ENCODE results near the gene BNIP5.

The BNIP5 gene

DNA sequence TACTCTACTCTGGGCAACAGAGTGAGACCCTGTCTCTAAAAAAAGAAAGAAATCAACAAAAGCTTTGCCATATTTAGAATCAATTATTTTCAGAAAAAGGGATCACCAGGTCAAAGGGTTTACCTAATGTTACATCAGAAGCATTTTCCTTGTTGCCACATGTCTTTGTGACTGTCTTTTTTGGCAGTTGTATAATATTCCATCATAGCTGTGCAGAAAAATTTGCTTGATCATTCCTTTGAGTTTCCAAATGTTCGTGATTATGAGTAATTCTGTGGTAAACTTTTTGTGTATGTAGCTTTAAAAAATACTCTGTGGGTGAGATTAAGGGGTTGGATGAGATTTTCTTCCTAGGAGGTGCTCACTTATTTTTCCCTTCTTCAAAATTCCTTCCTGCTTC is 40.4 kb downstream of the BNIP5 start:
- DNase-seq (ENCODE audit: low read depth, low spot score): no peak
- CTCF ChIA-PET: interaction anchor here (0.8 to 22.2 kb wide), 5 partner anchors 13 to 61 kb away, joined by 3 to 405 read pairs (median 11); no protein-coding TSS in a partner anchor
- POLR2A ChIA-PET: no interaction called here
- TF ChIP-seq, protein P1, sequence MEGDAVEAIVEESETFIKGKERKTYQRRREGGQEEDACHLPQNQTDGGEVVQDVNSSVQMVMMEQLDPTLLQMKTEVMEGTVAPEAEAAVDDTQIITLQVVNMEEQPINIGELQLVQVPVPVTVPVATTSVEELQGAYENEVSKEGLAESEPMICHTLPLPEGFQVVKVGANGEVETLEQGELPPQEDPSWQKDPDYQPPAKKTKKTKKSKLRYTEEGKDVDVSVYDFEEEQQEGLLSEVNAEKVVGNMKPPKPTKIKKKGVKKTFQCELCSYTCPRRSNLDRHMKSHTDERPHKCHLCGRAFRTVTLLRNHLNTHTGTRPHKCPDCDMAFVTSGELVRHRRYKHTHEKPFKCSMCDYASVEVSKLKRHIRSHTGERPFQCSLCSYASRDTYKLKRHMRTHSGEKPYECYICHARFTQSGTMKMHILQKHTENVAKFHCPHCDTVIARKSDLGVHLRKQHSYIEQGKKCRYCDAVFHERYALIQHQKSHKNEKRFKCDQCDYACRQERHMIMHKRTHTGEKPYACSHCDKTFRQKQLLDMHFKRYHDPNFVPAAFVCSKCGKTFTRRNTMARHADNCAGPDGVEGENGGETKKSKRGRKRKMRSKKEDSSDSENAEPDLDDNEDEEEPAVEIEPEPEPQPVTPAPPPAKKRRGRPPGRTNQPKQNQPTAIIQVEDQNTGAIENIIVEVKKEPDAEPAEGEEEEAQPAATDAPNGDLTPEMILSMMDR (IDR thresholded peaks at IDR 0.05; ENCODE audit: insufficient read depth, low read length, missing control alignments): no peak
- no peak overlapping the region for H3K4me3 ChIP-seq (ENCODE audit: low read depth, low read length)

DNA sequence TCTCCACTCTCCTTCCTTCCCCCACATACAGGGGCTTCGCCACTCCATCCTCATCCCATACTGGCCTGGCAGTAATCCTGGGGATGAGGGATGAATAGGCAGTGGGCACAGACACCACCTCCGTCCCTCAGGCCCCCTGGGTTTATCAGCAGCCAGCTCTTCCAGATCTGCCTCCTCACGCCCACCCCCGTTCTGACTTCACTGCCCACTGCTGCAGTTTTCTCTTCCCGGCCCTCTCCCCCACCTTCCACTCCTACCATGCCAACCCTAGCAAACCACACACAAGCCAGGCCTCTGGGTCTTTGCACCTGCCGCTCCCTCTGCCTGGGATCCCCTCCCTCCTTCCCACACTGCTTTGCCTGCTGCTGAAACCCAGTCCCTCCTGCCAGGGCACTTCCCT is 44.5 kb downstream of the BNIP5 start:
- TF ChIP-seq, protein P1 (IDR thresholded peaks at IDR 0.05; ENCODE audit: insufficient read depth, low read length, missing control alignments): no peak
- ChIA-PET CTCF (interaction anchor here (0.6 to 22.2 kb wide), 4 partner anchors 19 to 54 kb away, joined by 3 to 405 read pairs (median 4); no protein-coding TSS in a partner anchor), POLR2A (no interaction called here)
- no peak overlapping the region for H3K4me3 ChIP-seq (ENCODE audit: low read depth, low read length)
- no peak for DNase-seq (ENCODE audit: low read depth, low spot score)

DNA sequence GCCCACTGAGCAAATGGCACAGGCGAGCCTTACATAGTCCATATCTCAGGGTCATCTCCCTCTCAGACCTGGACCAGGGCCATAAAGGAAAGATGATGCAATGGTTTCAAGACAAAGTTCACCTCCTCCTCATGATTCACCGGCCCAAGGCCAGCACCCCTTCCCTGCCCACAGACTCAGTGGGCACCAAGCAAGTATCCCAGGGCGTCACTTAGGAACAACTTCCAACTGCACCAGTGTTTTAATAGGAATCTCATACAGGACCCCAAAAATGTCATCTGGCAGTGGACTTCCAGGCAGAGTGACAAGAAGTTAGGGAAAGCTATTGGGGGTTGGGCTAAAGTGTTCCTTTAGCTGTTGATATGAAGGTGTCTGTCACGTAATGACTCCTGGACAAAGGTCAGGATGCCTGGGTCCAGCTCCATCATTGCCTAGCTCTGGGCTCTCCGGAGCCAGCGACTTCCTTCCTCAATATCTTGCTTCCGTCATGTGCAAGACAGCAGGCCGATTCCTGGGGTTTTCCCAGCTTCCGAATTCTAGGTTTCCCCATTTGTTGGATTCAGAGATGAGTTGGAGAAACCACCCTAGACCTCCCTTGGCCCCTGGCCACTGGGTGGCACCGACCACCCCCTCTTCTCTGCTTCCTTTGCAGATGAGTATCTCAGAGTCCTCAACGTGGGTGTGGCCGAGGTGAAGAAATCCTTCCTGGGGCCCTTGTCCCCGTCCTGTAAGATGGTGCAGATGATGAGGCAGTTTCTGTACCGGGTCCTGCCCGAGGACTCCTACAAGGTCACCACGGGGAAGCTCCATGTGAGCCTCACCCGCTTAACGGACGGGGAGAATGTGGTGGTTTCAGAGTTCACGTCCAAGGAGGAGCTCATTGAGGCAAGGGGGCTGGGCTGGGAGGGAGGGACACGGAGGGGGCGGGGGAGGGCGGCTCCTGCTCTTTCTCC is 45.7 kb downstream of the BNIP5 start:
- POLR2A ChIA-PET: interaction anchor here (0.6 kb wide), 1 partner anchor 315 kb away, joined by 3 read pairs; no protein-coding TSS in a partner anchor
- no peak overlapping the region for H3K4me3 ChIP-seq (ENCODE audit: low read depth, low read length)
- DNase-seq (ENCODE audit: low read depth, low spot score): no peak
- TF ChIP-seq, protein P1 (IDR thresholded peaks at IDR 0.05; ENCODE audit: insufficient read depth, low read length, missing control alignments): no peak
- CTCF ChIA-PET: interaction anchor here (0.8 to 22.2 kb wide), 5 partner anchors 14 to 69 kb away, joined by 3 to 405 read pairs (median 3); no protein-coding TSS in a partner anchor

DNA sequence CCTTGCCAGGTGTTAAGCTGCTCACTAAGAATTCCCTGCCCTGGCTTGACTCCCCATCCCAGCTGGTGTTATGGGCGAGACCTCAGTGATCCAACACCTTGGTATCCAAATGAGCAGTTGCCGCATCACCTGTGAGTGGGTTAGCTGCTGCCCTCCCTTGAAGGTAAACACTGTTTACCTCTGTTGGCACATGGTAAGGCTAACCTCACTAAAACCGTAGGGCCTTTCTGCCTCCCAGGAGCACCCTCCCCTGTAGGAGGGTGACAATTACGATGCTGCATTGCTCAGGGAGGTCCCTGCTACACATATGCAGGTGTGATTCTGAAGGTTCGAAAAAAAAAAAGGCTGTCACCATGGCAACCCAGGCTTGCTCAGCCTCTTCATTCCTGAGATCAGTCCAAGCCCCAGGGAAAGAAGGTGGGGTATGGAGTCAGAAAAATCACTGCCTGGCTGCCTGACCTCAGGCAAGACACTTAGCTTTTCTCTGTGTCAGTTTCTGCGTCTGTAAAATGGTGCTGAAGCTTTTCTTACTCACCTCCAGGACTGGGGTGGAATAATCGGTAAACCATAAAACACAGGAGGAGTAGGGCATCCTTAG is 47.3 kb downstream of the BNIP5 start:
- CTCF ChIA-PET: interaction anchor here (1.0 to 22.2 kb wide), 4 partner anchors 13 to 194 kb away, joined by 3 to 405 read pairs (median 4); no protein-coding TSS in a partner anchor
- DNase-seq (ENCODE audit: low read depth, low spot score): no peak
- TF ChIP-seq, protein P1 (IDR thresholded peaks at IDR 0.05; ENCODE audit: insufficient read depth, low read length, missing control alignments): no peak
- POLR2A ChIA-PET: no interaction called here
- no peak overlapping the region for H3K4me3 ChIP-seq (ENCODE audit: low read depth, low read length)

DNA sequence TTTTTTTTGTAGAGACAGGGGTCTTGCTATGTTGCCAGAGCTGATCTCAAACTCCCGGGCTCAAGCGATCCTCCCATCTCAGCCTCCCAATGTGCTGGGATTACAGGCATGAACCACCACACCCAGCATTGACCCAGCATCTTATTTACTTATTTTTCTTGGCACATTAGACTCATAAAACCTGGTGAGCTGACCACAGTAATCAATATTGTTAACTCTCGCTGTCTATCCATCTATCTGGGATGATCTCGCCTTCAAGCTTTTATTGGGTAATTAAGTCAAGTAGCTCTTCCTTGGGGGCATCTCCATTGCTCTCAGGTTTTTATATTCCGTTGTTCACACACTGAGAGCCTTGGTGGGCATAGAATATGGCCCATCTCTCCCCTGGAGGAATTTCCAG is 49.8 kb downstream of the BNIP5 start:
- ChIA-PET CTCF (interaction anchor here (0.9 to 22.2 kb wide), 3 partner anchors 24 to 74 kb away, joined by 3 to 405 read pairs (median 4); no protein-coding TSS in a partner anchor), POLR2A (no interaction called here)
- no peak overlapping the region for H3K4me3 ChIP-seq (ENCODE audit: low read depth, low read length)
- no peak for DNase-seq (ENCODE audit: low read depth, low spot score)
- TF ChIP-seq, protein P1 (IDR thresholded peaks at IDR 0.05; ENCODE audit: insufficient read depth, low read length, missing control alignments): no peak

DNA sequence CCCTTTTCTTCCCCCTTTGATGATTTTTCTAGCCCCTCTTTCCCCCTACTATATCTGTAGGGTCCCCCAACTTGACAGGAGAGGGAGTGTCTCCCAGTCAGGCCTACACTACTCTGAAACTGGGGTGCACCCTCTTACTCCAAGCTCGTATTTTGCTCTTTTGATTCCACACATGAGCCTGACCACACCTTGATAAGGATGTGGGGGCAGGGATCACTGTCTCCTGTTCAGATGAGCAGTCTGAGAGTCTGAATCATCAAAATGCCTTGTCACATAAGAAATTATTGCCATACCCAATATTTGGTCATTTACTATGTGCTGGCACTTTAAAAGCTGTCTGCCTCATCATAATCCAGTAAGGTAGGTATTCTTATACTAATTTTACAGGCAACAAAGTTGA is 50.9 kb downstream of the BNIP5 start:
- H3K4me3 ChIP-seq (ENCODE audit: low read depth, low read length): no peak overlapping the region
- TF ChIP-seq, protein P1 (IDR thresholded peaks at IDR 0.05; ENCODE audit: insufficient read depth, low read length, missing control alignments): no peak
- POLR2A ChIA-PET: no interaction called here
- no peak for DNase-seq (ENCODE audit: low read depth, low spot score)
- CTCF ChIA-PET: interaction anchor here (0.9 to 22.2 kb wide), 2 partner anchors 9 to 25 kb away, joined by 3 to 405 read pairs; no protein-coding TSS in a partner anchor

All from AG04449 (cell line).